Mucosa of descending colon (tissue), 3 donors: ENCODE measurements around the gene NPW. TPM values are rescaled to one million over a fixed set of nuclear protein-coding genes. Genes with fewer than 3 reads are reported as not detected.
A peak's percentile ranks its signal among the peaks of the same experiment; 100 is the strongest.

Source experiments
- ATAC-seq: fragments of 200-7000 bp; cut with Tn5 transposase; one replicate; pipeline ENCODE4 v1.9.1; 2020; ENCODE audit warnings: mild to moderate bottlenecking, moderate library complexity
- DNase-seq, 3 donors: peaks; one replicate each; pipeline ENCODE4 v3.0.0-alpha.2; 2020
- H3K36me3 ChIP-seq: fragments of 200-600 bp; one replicate; pipeline ENCODE4 v1.8.0; 2021; ENCODE audit warnings: low read depth, mild to moderate bottlenecking
- H3K4me1 ChIP-seq: fragments of 200-600 bp; one replicate; pipeline ENCODE4 v1.8.0; 2021; ENCODE audit warnings: low read depth, mild to moderate bottlenecking
- H3K4me3 ChIP-seq: fragments of 200-600 bp; one replicate; pipeline ENCODE4 v1.8.0; 2021; ENCODE audit warnings: mild to moderate bottlenecking
- H3K9me3 ChIP-seq: fragments of 200-600 bp; one replicate; pipeline ENCODE4 v1.8.0; 2021; ENCODE audit warnings: mild to moderate bottlenecking
- CTCF ChIP-seq: fragments of 200-600 bp; IDR thresholded peaks from one replicate; pipeline ENCODE4 v1.8.0; 2022; ENCODE audit warnings: antibody characterized with exemption, mild to moderate bottlenecking
- intact Hi-C, 2 donors: fragments of 100-400 bp; cut with DNase I in 1 of 2; cut with micrococcal nuclease in 1 of 2; formaldehyde crosslinking; loops; one replicate each; pipeline versions ENCODE4 v1.11.0 to v1.11.1; 2022; cut with DNase I, micrococcal nuclease
- total RNA-seq, 3 donors: library from RNA; stranded (reverse); fragmentation: NEBNext Ultra II Directional in 2 of 3; extraction: Animal tissue kit (Norgen Biotek cat#: 25700) in 2 of 3; gene quantifications; one replicate each; pipeline versions ENCODE4 v1.2.1 to v1.2.4, GENCODE V29; 2021 to 2023
- donor health status: DM: no; HTN: no; CAD: no; lungs with moderate emphysema.
- donor health status: DM: no; HTN: no; CAD: no.
- donor health status: DM: no; HTN: yes; CAD: no.

The NPW gene
- total RNA-seq, 3 donors from 2014 or later = 0.32 to 2.1 (median 0.60) TPM

DNA sequence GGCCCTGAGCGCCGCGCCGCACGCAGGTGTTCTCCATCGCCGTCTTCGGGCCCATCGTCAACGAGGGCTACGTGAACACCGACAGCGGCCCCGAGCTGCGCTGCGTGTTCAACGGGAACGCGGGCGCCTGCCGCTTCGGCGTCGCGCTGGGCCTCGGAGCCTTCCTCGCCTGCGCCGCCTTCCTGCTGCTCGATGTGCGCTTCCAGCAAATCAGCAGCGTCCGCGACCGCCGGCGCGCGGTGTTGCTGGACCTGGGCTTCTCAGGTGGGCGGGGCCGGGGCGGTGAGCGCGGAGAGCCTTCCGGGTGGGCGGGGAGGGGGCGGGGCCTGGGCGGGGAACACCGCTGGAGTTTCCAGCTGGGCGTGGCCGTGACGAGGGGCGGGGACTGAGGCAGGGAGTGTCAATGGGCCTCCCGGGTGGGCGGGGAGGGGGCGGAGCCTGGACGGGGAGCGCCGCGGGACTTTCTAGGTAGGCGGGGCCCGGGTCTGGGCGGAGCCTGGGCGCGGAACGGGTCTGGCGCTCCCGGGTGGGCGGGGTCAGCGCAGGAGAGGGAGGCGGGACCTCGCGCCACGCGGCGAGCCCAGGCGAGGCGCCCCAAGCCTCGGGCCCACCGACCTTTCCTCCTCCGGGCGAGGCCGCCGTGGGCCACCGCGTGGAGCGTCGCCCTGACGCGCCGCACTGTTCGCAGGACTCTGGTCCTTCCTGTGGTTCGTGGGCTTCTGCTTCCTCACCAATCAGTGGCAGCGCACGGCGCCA, 27.5 kb upstream of the NPW start:
- Histone ChIP-seq H3K4me3 (no peak overlapping the region), H3K36me3 (no peaks in the 10 kb centered on the region)
- peak; percentile 84 for ATAC-seq

GRCh38 chr16:1992704-1993317, 26.8 kb upstream of the NPW start:
- intact Hi-C loops = no loop called here
- Histone ChIP-seq H3K36me3 (no peaks in the 10 kb centered on the region), H3K4me1 (peaks cover 28% of the 10 kb centered on the region), H3K9me3 (no peaks in the 10 kb centered on the region), H3K4me3 (no peak overlapping the region)
- ATAC-seq = no peak
- DNase-seq = peak in 1 of 3 donors; percentile 82
- no peak for TF ChIP-seq CTCF

More for the DNA sequence above, 27.5 kb upstream of the NPW start:
- Histone ChIP-seq H3K9me3 (no peaks in the 10 kb centered on the region), H3K4me1 (peaks cover 28% of the 10 kb centered on the region)
- TF ChIP-seq CTCF = no peak
- DNase-seq = peak; percentile 97 to 98 (median 98)
- intact Hi-C loops = no loop called here

DNA sequence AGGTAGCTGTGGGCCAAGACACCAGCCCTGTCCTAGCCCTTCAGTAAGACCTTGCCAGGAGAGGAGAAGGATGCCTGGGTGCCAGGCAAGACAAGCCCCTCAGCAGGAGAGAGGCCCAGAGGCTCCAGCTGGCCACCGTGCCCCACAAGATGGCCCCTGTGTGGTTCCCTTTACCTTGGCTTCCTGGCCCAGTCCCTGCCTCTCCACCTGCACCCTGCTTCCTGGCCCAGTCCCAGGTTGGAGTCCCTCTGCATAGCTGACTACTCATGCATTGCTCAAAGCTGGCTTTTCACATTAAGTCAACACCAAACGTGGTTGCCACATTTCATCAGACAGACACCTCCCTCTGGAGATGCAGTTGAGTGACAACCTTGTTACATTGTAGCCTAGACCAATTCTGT, 25.9 kb upstream of the NPW start:
- ATAC-seq = no peak
- DNase-seq = no peak
- Histone ChIP-seq H3K9me3 (no peaks in the 10 kb centered on the region), H3K36me3 (no peaks in the 10 kb centered on the region), H3K4me3 (no peak overlapping the region), H3K4me1 (peaks cover 28% of the 10 kb centered on the region)
- no peak for TF ChIP-seq CTCF
- intact Hi-C loops = no loop called here

GRCh38 chr16:1997494-1998359, 21.9 kb upstream of the NPW start:
- intact Hi-C loops = no loop called here
- Histone ChIP-seq H3K4me3 (no peak overlapping the region), H3K36me3 (peaks cover 17% of the 10 kb centered on the region), H3K4me1 (peaks cover 4% of the 10 kb centered on the region), H3K9me3 (no peaks in the 10 kb centered on the region)
- DNase-seq (peak in 1 of 3 donors; percentile 33), ATAC-seq (no peak)
- TF ChIP-seq CTCF = no peak

DNA sequence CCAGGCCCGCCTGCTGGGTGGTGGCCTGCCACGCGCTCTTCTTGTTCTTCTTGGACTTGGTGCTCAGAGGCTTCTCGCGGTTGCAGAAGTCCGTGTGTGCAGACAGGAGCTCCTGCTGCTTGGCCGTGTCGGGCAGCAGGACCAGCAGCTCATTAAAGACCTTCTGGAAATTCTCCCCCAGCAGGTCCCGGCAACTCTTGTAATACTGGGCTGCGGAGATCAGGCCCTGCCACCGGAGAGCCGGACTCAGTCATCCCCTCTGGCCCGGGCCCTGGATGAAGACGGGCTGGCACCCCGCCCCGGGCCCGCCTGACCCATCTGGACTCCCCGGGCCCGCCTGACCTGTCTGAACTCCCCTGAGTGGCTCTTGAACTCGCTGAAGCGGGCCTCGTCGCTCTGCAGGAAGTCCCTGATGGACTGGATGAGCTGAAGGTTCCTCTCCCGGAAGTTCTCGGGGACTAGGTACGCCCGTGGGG, 21.2 kb upstream of the NPW start:
- Histone ChIP-seq H3K4me3 (no peak overlapping the region), H3K4me1 (peaks cover 4% of the 10 kb centered on the region), H3K36me3 (peaks cover 17% of the 10 kb centered on the region), H3K9me3 (no peaks in the 10 kb centered on the region)
- no peak for ATAC-seq
- DNase-seq = no peak
- intact Hi-C loops = no loop called here
- no peak for TF ChIP-seq CTCF
